ENCODE data around the gene OR2H1. TPM values are rescaled to one million over a fixed set of nuclear protein-coding genes. Genes with fewer than 3 reads are reported as not detected.

Gene OR2H1
- total RNA-seq, 1 donor from 2014 or later: not detected

DNA sequence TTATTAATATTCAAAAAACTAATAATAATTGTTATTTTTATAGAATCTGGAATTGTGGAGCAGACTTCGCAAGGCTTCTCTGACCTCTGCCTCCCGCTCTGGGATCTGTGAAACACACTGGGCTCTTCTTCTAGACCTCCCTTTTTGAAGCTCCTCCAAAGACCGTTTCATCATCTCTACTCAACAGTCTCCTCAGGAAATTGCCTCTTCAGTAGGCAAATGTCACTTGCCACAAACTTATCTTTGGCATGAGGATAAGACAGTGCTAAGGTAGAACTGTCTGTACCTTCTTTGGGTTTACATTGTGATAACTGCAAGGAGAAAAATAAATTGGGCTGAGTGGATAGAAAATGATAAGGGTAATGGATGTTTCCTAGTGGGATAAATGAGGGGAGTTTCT is 33.1 kb downstream of the OR2H1 start:
- Mint-ChIP-seq H3K4me1 (ENCODE audit: unreplicated experiment) (no peaks in the 10 kb centered on the region), H3K9me3 (no peaks in the 10 kb centered on the region), H3K27me3 (peaks cover 20% of the 10 kb centered on the region), H3K4me3 (no peak overlapping the region), H3K36me3 (no peaks in the 10 kb centered on the region), H3K27ac (no peak overlapping the region)
- no peak for TF ChIP-seq CTCF (conservative IDR thresholded peaks at IDR 0.05)
- no peak for DNase-seq (ENCODE audit: extremely low spot score, unreplicated experiment)

DNA sequence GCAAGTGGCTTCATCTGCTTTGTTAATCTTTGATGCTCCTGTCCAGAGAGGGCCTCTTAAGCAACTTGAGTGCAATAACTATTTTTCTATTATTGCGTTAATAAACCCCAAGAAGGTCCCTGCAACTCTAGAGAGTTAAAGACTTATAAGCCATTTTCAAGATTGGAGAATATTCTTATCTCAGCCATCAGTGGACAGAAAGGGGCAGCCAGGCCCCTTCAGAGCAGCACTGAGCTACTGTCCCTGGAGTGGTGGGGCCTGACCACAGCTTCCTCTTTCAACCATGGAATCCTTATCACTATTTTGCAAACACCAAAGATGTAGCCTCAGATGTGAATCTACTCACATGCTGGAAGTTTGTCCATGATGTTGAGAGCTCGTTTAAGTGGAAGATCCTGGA is 33.6 kb downstream of the OR2H1 start:
- no peak overlapping the region for H3K27ac Mint-ChIP-seq
- H3K9me3 Mint-ChIP-seq: no peaks in the 10 kb centered on the region
- DNase-seq (ENCODE audit: extremely low spot score, unreplicated experiment): no peak

DNA sequence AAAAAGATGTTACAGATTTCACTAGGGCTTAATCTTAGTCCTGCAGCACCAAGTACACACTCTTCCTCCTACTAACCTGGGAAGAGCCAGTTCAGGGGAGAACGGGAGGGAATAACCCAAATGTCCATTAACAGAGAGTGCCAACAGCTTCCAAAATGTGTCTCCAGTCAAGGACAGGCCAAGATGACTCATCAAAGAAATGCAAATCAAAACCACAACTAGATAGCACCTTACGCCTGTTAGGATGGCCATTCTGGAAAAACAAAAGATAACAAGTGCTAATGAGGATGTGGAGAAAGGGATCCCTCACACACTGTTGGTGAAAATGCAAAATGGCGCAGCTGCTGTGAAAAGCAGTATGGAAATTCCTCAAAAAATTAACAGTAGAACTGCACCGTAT is 34.6 kb downstream of the OR2H1 start:
- Mint-ChIP-seq H3K9me3 (no peaks in the 10 kb centered on the region), H3K36me3 (no peaks in the 10 kb centered on the region), H3K27ac (no peak overlapping the region), H3K4me1 (ENCODE audit: unreplicated experiment) (no peaks in the 10 kb centered on the region), H3K4me3 (no peak overlapping the region), H3K27me3 (peaks cover 21% of the 10 kb centered on the region)
- TF ChIP-seq CTCF (conservative IDR thresholded peaks at IDR 0.05): no peak
- no peak for DNase-seq (ENCODE audit: extremely low spot score, unreplicated experiment)

More for the DNA sequence above, 33.6 kb downstream of the OR2H1 start:
- H3K27me3 Mint-ChIP-seq: peaks cover 23% of the 10 kb centered on the region
- no peaks in the 10 kb centered on the region for H3K4me1 Mint-ChIP-seq (ENCODE audit: unreplicated experiment)
- no peaks in the 10 kb centered on the region for H3K36me3 Mint-ChIP-seq
- no peak overlapping the region for H3K4me3 Mint-ChIP-seq
- no peak for TF ChIP-seq CTCF (conservative IDR thresholded peaks at IDR 0.05)

DNA sequence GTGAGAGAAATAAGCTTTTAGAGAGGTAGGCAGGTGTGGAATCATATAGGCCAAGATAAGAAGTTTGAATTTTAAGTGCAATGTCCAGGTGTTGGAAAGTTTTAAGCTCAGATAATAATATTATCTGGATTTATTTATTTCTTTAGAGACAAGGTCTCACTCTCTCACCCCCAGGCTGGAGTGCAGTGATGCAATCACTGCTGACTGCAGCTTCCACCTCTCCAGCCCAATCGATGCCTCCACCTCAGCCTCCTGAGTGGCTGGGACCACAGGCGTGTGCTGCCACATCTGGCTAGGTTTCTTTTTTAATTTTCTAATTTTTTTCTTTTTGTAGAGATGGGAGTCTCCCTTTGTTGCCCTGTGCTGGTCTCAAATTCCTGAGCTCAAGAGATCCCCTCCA is 36.3 kb downstream of the OR2H1 start:
- H3K4me1 Mint-ChIP-seq (ENCODE audit: unreplicated experiment): no peaks in the 10 kb centered on the region
- no peak overlapping the region for H3K27ac Mint-ChIP-seq
- TF ChIP-seq CTCF (conservative IDR thresholded peaks at IDR 0.05): no peak
- no peaks in the 10 kb centered on the region for H3K36me3 Mint-ChIP-seq
- no peak for DNase-seq (ENCODE audit: extremely low spot score, unreplicated experiment)
- no peak overlapping the region for H3K4me3 Mint-ChIP-seq
- H3K9me3 Mint-ChIP-seq: no peaks in the 10 kb centered on the region
- H3K27me3 Mint-ChIP-seq: peaks cover 27% of the 10 kb centered on the region

- H3K27ac Mint-ChIP-seq: no peak overlapping the region
- no peaks in the 10 kb centered on the region for H3K4me1 Mint-ChIP-seq (ENCODE audit: unreplicated experiment)
- TF ChIP-seq CTCF (conservative IDR thresholded peaks at IDR 0.05): no peak
- no peaks in the 10 kb centered on the region for H3K9me3 Mint-ChIP-seq
- H3K36me3 Mint-ChIP-seq: no peaks in the 10 kb centered on the region
- H3K4me3 Mint-ChIP-seq: no peak overlapping the region
- peaks cover 30% of the 10 kb centered on the region for H3K27me3 Mint-ChIP-seq
- no peak for DNase-seq (ENCODE audit: extremely low spot score, unreplicated experiment)
Observed at GRCh38 chr6:29494131-29494530, 37.2 kb downstream of the OR2H1 start.

GRCh38 chr6:29495571-29495970 is 38.6 kb downstream of the OR2H1 start:
- Mint-ChIP-seq H3K9me3 (no peaks in the 10 kb centered on the region), H3K27ac (no peak overlapping the region), H3K36me3 (no peaks in the 10 kb centered on the region)

More at GRCh38 chr6:29495571-29495970, 38.6 kb downstream of the OR2H1 start:
- no peak for DNase-seq (ENCODE audit: extremely low spot score, unreplicated experiment)
- TF ChIP-seq CTCF (conservative IDR thresholded peaks at IDR 0.05): no peak
- Mint-ChIP-seq H3K27me3 (peaks cover 30% of the 10 kb centered on the region), H3K4me1 (ENCODE audit: unreplicated experiment) (no peaks in the 10 kb centered on the region), H3K4me3 (no peak overlapping the region)

Data from type B pancreatic cell (in vitro differentiated cells).